ENCODE measurements around the gene TAGLN2.

TAGLN2 gene

GRCh38 chr1:159924791-159925718, at the start of gene TAGLN2:
Gene TAGLN2, minus strand, starts transcription at chr1:159925507. Its CDS starts 4,998 bp downstream, at chr1:159920509.
- peaks cover 7% of the 10 kb centered on the region for H3K4me1 ChIP-seq (ENCODE audit: control insufficient read depth, insufficient read depth, low read length)
- H3K36me3 ChIP-seq (ENCODE audit: control insufficient read depth, insufficient read depth, low read length): peaks cover 12% of the 10 kb centered on the region
- H3K27me3 ChIP-seq (ENCODE audit: control insufficient read depth, insufficient read depth, low read length): peaks cover 6% of the 10 kb centered on the region
- H3K9ac ChIP-seq (ENCODE audit: low read depth, low read length): peak within 1 kb of the TSS; percentile 79
- no peaks in the 10 kb centered on the region for H3K9me3 ChIP-seq (ENCODE audit: control insufficient read depth, insufficient read depth, low read length)
- H3K4me3 ChIP-seq (ENCODE audit: low read depth, low read length): peak within 1 kb of the TSS; percentile 86

- peaks cover 6% of the 10 kb centered on the region for H3K27me3 ChIP-seq (ENCODE audit: control insufficient read depth, insufficient read depth, low read length)
- no peaks in the 10 kb centered on the region for H3K36me3 ChIP-seq (ENCODE audit: control insufficient read depth, insufficient read depth, low read length)
- H3K4me1 ChIP-seq (ENCODE audit: control insufficient read depth, insufficient read depth, low read length): no peaks in the 10 kb centered on the region
- H3K9ac ChIP-seq (ENCODE audit: low read depth, low read length): no peak overlapping the region
- H3K9me3 ChIP-seq (ENCODE audit: control insufficient read depth, insufficient read depth, low read length): no peaks in the 10 kb centered on the region
- no peak overlapping the region for H3K4me3 ChIP-seq (ENCODE audit: low read depth, low read length)
Measured at GRCh38 chr1:159974350-159974965, 49.2 kb upstream of the TAGLN2 start.

GRCh38 chr1:159973350-159973940, 48.1 kb upstream of the TAGLN2 start:
- Histone ChIP-seq H3K4me1 (ENCODE audit: control insufficient read depth, insufficient read depth, low read length) (no peaks in the 10 kb centered on the region), H3K9me3 (ENCODE audit: control insufficient read depth, insufficient read depth, low read length) (no peaks in the 10 kb centered on the region), H3K27me3 (ENCODE audit: control insufficient read depth, insufficient read depth, low read length) (peaks cover 6% of the 10 kb centered on the region), H3K9ac (ENCODE audit: low read depth, low read length) (no peak overlapping the region), H3K4me3 (ENCODE audit: low read depth, low read length) (no peak overlapping the region), H3K36me3 (ENCODE audit: control insufficient read depth, insufficient read depth, low read length) (no peaks in the 10 kb centered on the region)

GRCh38 chr1:159972443-159973205, 47.3 kb upstream of the TAGLN2 start:
- Histone ChIP-seq H3K36me3 (ENCODE audit: control insufficient read depth, insufficient read depth, low read length) (no peaks in the 10 kb centered on the region), H3K9me3 (ENCODE audit: control insufficient read depth, insufficient read depth, low read length) (no peaks in the 10 kb centered on the region), H3K4me1 (ENCODE audit: control insufficient read depth, insufficient read depth, low read length) (no peaks in the 10 kb centered on the region), H3K9ac (ENCODE audit: low read depth, low read length) (no peak overlapping the region), H3K27me3 (ENCODE audit: control insufficient read depth, insufficient read depth, low read length) (peaks cover 6% of the 10 kb centered on the region), H3K4me3 (ENCODE audit: low read depth, low read length) (no peak overlapping the region)

GRCh38 chr1:159970932-159971342, 45.6 kb upstream of the TAGLN2 start:
- H3K4me1 ChIP-seq (ENCODE audit: control insufficient read depth, insufficient read depth, low read length): no peaks in the 10 kb centered on the region
- H3K9me3 ChIP-seq (ENCODE audit: control insufficient read depth, insufficient read depth, low read length): no peaks in the 10 kb centered on the region
- H3K4me3 ChIP-seq (ENCODE audit: low read depth, low read length): no peak overlapping the region
- H3K9ac ChIP-seq (ENCODE audit: low read depth, low read length): no peak overlapping the region
- no peaks in the 10 kb centered on the region for H3K36me3 ChIP-seq (ENCODE audit: control insufficient read depth, insufficient read depth, low read length)
- H3K27me3 ChIP-seq (ENCODE audit: control insufficient read depth, insufficient read depth, low read length): peaks cover 3% of the 10 kb centered on the region

GRCh38 chr1:159968901-159969300, 43.6 kb upstream of the TAGLN2 start:
- Histone ChIP-seq H3K9ac (ENCODE audit: low read depth, low read length) (no peak overlapping the region), H3K4me3 (ENCODE audit: low read depth, low read length) (no peak overlapping the region), H3K4me1 (ENCODE audit: control insufficient read depth, insufficient read depth, low read length) (no peaks in the 10 kb centered on the region)

GRCh38 chr1:159965263-159965662, 40.0 kb upstream of the TAGLN2 start:
- Histone ChIP-seq H3K36me3 (ENCODE audit: control insufficient read depth, insufficient read depth, low read length) (no peaks in the 10 kb centered on the region), H3K9ac (ENCODE audit: low read depth, low read length) (no peak overlapping the region), H3K4me1 (ENCODE audit: control insufficient read depth, insufficient read depth, low read length) (no peaks in the 10 kb centered on the region), H3K9me3 (ENCODE audit: control insufficient read depth, insufficient read depth, low read length) (no peaks in the 10 kb centered on the region), H3K27me3 (ENCODE audit: control insufficient read depth, insufficient read depth, low read length) (no peaks in the 10 kb centered on the region), H3K4me3 (ENCODE audit: low read depth, low read length) (no peak overlapping the region)

More at GRCh38 chr1:159968901-159969300, 43.6 kb upstream of the TAGLN2 start:
- Histone ChIP-seq H3K36me3 (ENCODE audit: control insufficient read depth, insufficient read depth, low read length) (no peaks in the 10 kb centered on the region), H3K9me3 (ENCODE audit: control insufficient read depth, insufficient read depth, low read length) (no peaks in the 10 kb centered on the region), H3K27me3 (ENCODE audit: control insufficient read depth, insufficient read depth, low read length) (no peaks in the 10 kb centered on the region)

- H3K4me3 ChIP-seq (ENCODE audit: low read depth, low read length): no peak overlapping the region
- H3K9ac ChIP-seq (ENCODE audit: low read depth, low read length): no peak overlapping the region
- no peaks in the 10 kb centered on the region for H3K36me3 ChIP-seq (ENCODE audit: control insufficient read depth, insufficient read depth, low read length)
- no peaks in the 10 kb centered on the region for H3K27me3 ChIP-seq (ENCODE audit: control insufficient read depth, insufficient read depth, low read length)
- H3K9me3 ChIP-seq (ENCODE audit: control insufficient read depth, insufficient read depth, low read length): no peaks in the 10 kb centered on the region
- H3K4me1 ChIP-seq (ENCODE audit: control insufficient read depth, insufficient read depth, low read length): peaks cover 2% of the 10 kb centered on the region
Measured at GRCh38 chr1:159964144-159964543, 38.8 kb upstream of the TAGLN2 start.

- no peaks in the 10 kb centered on the region for H3K36me3 ChIP-seq (ENCODE audit: control insufficient read depth, insufficient read depth, low read length)
- no peak overlapping the region for H3K9ac ChIP-seq (ENCODE audit: low read depth, low read length)
- H3K4me3 ChIP-seq (ENCODE audit: low read depth, low read length): no peak overlapping the region
- H3K4me1 ChIP-seq (ENCODE audit: control insufficient read depth, insufficient read depth, low read length): peaks cover 2% of the 10 kb centered on the region
- no peaks in the 10 kb centered on the region for H3K9me3 ChIP-seq (ENCODE audit: control insufficient read depth, insufficient read depth, low read length)
- H3K27me3 ChIP-seq (ENCODE audit: control insufficient read depth, insufficient read depth, low read length): no peaks in the 10 kb centered on the region
Measured at GRCh38 chr1:159962176-159962575, 36.9 kb upstream of the TAGLN2 start.

- Histone ChIP-seq H3K9me3 (ENCODE audit: control insufficient read depth, insufficient read depth, low read length) (no peaks in the 10 kb centered on the region), H3K4me3 (ENCODE audit: low read depth, low read length) (no peak overlapping the region), H3K4me1 (ENCODE audit: control insufficient read depth, insufficient read depth, low read length) (peaks cover 2% of the 10 kb centered on the region), H3K36me3 (ENCODE audit: control insufficient read depth, insufficient read depth, low read length) (no peaks in the 10 kb centered on the region), H3K9ac (ENCODE audit: low read depth, low read length) (no peak overlapping the region), H3K27me3 (ENCODE audit: control insufficient read depth, insufficient read depth, low read length) (no peaks in the 10 kb centered on the region)
Measured at GRCh38 chr1:159961636-159962035, 36.3 kb upstream of the TAGLN2 start.

GRCh38 chr1:159960721-159961381, 35.5 kb upstream of the TAGLN2 start:
- no peaks in the 10 kb centered on the region for H3K36me3 ChIP-seq (ENCODE audit: control insufficient read depth, insufficient read depth, low read length)
- H3K4me3 ChIP-seq (ENCODE audit: low read depth, low read length): no peak overlapping the region
- H3K4me1 ChIP-seq (ENCODE audit: control insufficient read depth, insufficient read depth, low read length): peaks cover 2% of the 10 kb centered on the region
- H3K27me3 ChIP-seq (ENCODE audit: control insufficient read depth, insufficient read depth, low read length): no peaks in the 10 kb centered on the region
- H3K9ac ChIP-seq (ENCODE audit: low read depth, low read length): no peak overlapping the region
- no peaks in the 10 kb centered on the region for H3K9me3 ChIP-seq (ENCODE audit: control insufficient read depth, insufficient read depth, low read length)
